ENCODE measurements around the gene PPFIA1. TPM values are rescaled to one million over a fixed set of nuclear protein-coding genes. Genes with fewer than 3 reads are reported as not detected.
"Not testable (repeated sequence)": the region's sequence is repeated elsewhere in the genome, so short reads cannot be mapped to it uniquely, and the experiment has no call there.

PPFIA1 gene
- total RNA-seq, 4 donors from 2014 or later = 18.8 to 79.7 (median 39.1) TPM

DNA sequence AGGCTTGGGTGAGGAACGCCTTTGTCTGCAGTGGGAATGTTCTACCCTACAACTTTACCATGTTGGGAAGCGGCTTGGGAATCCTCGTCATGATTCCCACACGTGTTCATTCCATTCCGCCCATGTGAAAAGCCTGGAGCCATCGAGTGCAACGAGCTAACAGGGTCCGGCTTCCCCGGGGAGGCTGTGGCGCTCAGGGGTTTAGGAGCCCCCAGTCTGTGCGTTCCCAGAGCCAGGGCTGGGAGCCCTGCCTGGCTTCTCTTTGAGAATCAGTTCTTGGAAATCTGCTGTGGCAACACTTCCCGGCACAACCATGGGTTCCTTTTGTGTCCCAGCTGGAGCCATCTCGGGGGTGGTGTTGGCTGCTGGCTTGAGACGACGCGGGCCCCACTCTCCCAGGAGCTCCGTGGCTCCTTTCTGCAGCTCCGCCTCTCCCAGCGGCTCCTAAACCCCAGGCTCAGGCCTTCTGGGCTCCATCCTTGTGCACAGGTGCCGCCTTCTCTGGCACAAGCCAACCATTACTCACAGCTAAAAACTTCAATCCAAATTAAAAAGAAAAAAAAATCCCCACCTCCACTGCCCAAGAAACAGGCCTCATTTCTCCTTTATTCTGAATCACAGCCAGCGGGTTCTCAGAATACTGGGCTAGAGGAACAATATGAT lies 18.7 kb upstream of the PPFIA1 start:
- TF ChIP-seq POLR2A (IDR thresholded peaks at IDR 0.05) = no peak
- TF ChIP-seq, protein P1, sequence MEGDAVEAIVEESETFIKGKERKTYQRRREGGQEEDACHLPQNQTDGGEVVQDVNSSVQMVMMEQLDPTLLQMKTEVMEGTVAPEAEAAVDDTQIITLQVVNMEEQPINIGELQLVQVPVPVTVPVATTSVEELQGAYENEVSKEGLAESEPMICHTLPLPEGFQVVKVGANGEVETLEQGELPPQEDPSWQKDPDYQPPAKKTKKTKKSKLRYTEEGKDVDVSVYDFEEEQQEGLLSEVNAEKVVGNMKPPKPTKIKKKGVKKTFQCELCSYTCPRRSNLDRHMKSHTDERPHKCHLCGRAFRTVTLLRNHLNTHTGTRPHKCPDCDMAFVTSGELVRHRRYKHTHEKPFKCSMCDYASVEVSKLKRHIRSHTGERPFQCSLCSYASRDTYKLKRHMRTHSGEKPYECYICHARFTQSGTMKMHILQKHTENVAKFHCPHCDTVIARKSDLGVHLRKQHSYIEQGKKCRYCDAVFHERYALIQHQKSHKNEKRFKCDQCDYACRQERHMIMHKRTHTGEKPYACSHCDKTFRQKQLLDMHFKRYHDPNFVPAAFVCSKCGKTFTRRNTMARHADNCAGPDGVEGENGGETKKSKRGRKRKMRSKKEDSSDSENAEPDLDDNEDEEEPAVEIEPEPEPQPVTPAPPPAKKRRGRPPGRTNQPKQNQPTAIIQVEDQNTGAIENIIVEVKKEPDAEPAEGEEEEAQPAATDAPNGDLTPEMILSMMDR (IDR thresholded peaks at IDR 0.05) = no peak
- Histone ChIP-seq H3K36me3 (no peaks in the 10 kb centered on the region), H3K27ac (no peak overlapping the region)

DNA sequence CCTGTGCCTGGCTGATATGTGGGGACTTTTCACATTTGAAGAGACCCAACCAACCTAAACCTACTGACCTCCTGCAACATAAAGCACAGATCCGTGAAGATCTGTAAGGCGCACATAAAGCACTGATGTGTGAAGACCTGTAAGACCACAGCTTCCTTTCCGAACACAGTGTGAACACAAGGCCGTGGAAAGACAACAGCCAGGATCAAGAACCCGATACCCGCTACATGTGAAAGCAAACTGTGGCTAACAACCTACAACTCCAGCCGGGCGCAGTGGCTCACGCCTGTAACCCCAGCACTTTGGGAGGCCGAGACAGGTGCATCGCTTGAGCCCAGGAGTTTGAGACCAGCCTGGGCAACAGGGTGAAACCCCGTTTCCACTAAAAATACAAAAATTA lies 17.6 kb upstream of the PPFIA1 start:
- H3K27ac ChIP-seq = no peak overlapping the region
- H3K4me1 ChIP-seq = no peaks in the 10 kb centered on the region
- no peaks in the 10 kb centered on the region for H3K9me3 ChIP-seq
- TF ChIP-seq POLR2A (IDR thresholded peaks at IDR 0.05) = no peak
- TF ChIP-seq, protein P1 (IDR thresholded peaks at IDR 0.05) = no peak
- no peak for DNase-seq
- no peaks in the 10 kb centered on the region for H3K27me3 ChIP-seq
- H3K4me3 ChIP-seq = no peak overlapping the region
- no peaks in the 10 kb centered on the region for H3K36me3 ChIP-seq
- intact Hi-C loops (cut with DNase I; ENCODE audit: low total_unique reads) = no loop called here

More for the DNA sequence above, 18.7 kb upstream of the PPFIA1 start:
- Histone ChIP-seq H3K27me3 (no peaks in the 10 kb centered on the region), H3K4me3 (no peak overlapping the region), H3K9me3 (no peaks in the 10 kb centered on the region), H3K4me1 (no peaks in the 10 kb centered on the region)
- no peak for DNase-seq
- intact Hi-C loops (cut with DNase I; ENCODE audit: low total_unique reads) = no loop called here

DNA sequence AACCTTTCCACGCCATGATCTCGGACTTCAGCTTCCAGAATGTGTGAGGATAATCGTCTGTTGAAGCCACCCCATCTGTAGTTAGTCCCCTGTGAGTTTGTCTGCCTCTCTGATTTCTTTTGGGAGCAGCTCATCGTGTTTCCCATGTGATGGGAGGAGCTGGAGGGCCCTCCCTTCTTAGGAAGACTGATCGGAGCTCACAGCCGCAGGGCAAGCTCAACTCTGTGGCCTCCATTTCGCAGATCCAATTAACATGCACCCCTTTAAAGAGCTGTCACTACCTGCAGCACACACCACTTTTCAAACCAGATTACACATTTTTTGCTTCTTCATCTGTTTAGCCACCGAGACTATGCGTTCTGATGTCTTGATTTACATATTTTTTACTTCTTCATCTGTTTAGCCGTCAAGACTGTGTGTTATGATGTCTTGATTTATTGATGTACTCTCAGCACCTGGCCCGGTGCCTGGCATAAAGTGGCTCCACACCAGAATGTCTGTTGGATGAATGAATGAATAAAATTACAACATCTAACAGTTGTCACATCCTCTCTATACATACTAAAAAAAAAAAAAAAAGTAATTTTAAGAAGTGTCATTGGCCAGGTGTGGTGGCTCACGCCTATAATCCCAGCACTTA lies 14.9 kb upstream of the PPFIA1 start:
- Histone ChIP-seq H3K4me3 (no peak overlapping the region), H3K36me3 (no peaks in the 10 kb centered on the region), H3K27me3 (no peaks in the 10 kb centered on the region), H3K9me3 (no peaks in the 10 kb centered on the region), H3K27ac (no peak overlapping the region), H3K4me1 (no peaks in the 10 kb centered on the region)
- DNase-seq = peak; percentile 30 to 33
- intact Hi-C loops (cut with DNase I; ENCODE audit: low total_unique reads) = no loop called here
- no peak for TF ChIP-seq POLR2A (IDR thresholded peaks at IDR 0.05)
- TF ChIP-seq, protein P1 (IDR thresholded peaks at IDR 0.05) = no peak

DNA sequence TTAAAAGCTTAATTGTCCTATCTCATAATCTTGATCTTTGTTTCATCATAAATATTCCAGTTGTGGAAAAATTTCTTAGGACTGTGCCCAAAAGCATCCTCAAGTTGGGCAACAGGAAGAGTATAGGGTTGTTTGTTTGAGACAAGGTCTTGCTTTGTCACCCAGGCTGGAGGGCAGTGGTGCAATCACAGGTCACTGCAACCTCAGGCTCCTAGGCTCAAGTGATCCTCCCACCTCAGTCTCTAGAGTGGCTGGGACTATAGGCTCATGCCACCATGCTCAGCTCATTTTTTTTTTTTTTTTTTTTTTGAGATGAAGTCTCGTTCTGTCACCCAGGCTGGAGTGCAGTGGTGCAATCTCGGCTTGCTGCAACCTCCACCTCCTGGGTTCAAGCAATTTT lies 11.4 kb upstream of the PPFIA1 start:
- H3K4me1 ChIP-seq; DNase-seq; H3K4me3 ChIP-seq; intact Hi-C loops (cut with DNase I; ENCODE audit: low total_unique reads); H3K36me3 ChIP-seq; H3K27me3 ChIP-seq; H3K9me3 ChIP-seq; H3K27ac ChIP-seq: not testable (repeated sequence)

DNA sequence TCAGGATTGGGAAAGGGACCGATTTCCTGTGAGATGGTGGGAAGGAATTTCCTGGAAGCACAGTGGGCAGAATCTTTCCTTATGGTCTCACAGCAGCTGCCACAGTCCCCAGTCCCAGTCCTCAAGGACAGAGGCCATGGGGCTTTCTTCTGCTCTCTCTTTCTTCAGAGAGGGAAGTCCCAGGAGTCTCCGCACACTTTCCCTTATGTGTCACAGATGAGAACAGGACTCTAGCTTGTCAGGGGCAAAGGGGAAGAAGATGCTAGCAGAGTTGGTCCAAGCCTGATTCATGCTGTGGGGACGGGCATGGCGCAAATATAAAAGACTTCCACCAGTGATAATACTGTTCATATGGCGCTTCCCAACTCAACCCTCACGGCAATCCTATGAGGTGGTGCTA lies 7.5 kb upstream of the PPFIA1 start:
- Histone ChIP-seq H3K4me1 (no peaks in the 10 kb centered on the region), H3K27me3 (no peaks in the 10 kb centered on the region), H3K27ac (no peak overlapping the region), H3K9me3 (no peaks in the 10 kb centered on the region), H3K4me3 (no peak overlapping the region), H3K36me3 (no peaks in the 10 kb centered on the region)
- DNase-seq = no peak
- intact Hi-C loops (cut with DNase I; ENCODE audit: low total_unique reads) = no loop called here
- TF ChIP-seq, protein P1 (IDR thresholded peaks at IDR 0.05) = no peak
- no peak for TF ChIP-seq POLR2A (IDR thresholded peaks at IDR 0.05)

All from uterus (tissue), 4 donors.